Nucleus accumbens (tissue), 56 donors: Measurements from ENCODE around the gene DIRAS2.
"Not testable (repeated sequence)": the region's sequence is repeated elsewhere in the genome, so short reads cannot be mapped to it uniquely, and the experiment has no call there.

Experiments used
- DNase-seq, 56 donors: peaks; one replicate each; lab custom pipeline; 2025; lab: John Stamatoyannopoulos, UW

Gene DIRAS2

GRCh38 chr9:90642570-90643539 is at the start of gene DIRAS2:
Gene DIRAS2, minus strand, starts transcription at chr9:90642824. Its CDS starts 28,997 bp downstream, at chr9:90613827.
- peak in 55 of 56 donors; percentile 40 to 92 (median 76) for DNase-seq

GRCh38 chr9:90684736-90685135 is 42.1 kb upstream of the DIRAS2 start:
- peak in 1 of 56 donors; percentile 17 for DNase-seq

- DNase-seq: no peak
Measured at GRCh38 chr9:90684106-90684505, 41.5 kb upstream of the DIRAS2 start.

GRCh38 chr9:90680534-90680933 is 37.9 kb upstream of the DIRAS2 start:
- DNase-seq: no peak

- DNase-seq: no peak
Measured at GRCh38 chr9:90665072-90665471, 22.4 kb upstream of the DIRAS2 start.

- no peak for DNase-seq
Measured at GRCh38 chr9:90659650-90660364, 17.2 kb upstream of the DIRAS2 start.

GRCh38 chr9:90658783-90659182 is 16.2 kb upstream of the DIRAS2 start:
- no peak for DNase-seq

GRCh38 chr9:90658181-90658580 is 15.6 kb upstream of the DIRAS2 start:
- no peak for DNase-seq

- DNase-seq: not testable (repeated sequence)
Measured at GRCh38 chr9:90656876-90657275, 14.3 kb upstream of the DIRAS2 start.

GRCh38 chr9:90651246-90651645 is 8.6 kb upstream of the DIRAS2 start:
- DNase-seq: no peak

- no peak for DNase-seq
Measured at GRCh38 chr9:90647843-90648242, 5.2 kb upstream of the DIRAS2 start.

GRCh38 chr9:90645721-90646120 is 3.1 kb upstream of the DIRAS2 start:
- no peak for DNase-seq

GRCh38 chr9:90641884-90642487 is 638 bp downstream of the DIRAS2 start:
- DNase-seq: peak in 37 of 56 donors; percentile 2 to 33 (median 13)

GRCh38 chr9:90641086-90641485 is 1.5 kb downstream of the DIRAS2 start:
- DNase-seq: no peak

- no peak for DNase-seq
Measured at GRCh38 chr9:90640361-90640760, 2.3 kb downstream of the DIRAS2 start.

GRCh38 chr9:90637626-90638025 is 5.0 kb downstream of the DIRAS2 start:
- DNase-seq: no peak

- DNase-seq: no peak
Measured at GRCh38 chr9:90632647-90633207, 9.9 kb downstream of the DIRAS2 start.

- DNase-seq: no peak
Measured at GRCh38 chr9:90631964-90632363, 10.7 kb downstream of the DIRAS2 start.

GRCh38 chr9:90629991-90630390 is 12.6 kb downstream of the DIRAS2 start:
- DNase-seq: no peak

- no peak for DNase-seq
Measured at GRCh38 chr9:90629354-90629753, 13.3 kb downstream of the DIRAS2 start.

- DNase-seq: no peak
Measured at GRCh38 chr9:90616806-90617205, 25.8 kb downstream of the DIRAS2 start.
